NCI-H2196 (cell line): ENCODE data around the gene SHANK1.
A peak's percentile ranks its signal among the peaks of the same experiment; 100 is the strongest.

ENCODE experiments used
- DNase-seq: peaks from one replicate; lab custom pipeline; 2025; ENCODE audit not compliant: unreplicated experiment; lab: John Stamatoyannopoulos, UW

SHANK1 gene

DNA sequence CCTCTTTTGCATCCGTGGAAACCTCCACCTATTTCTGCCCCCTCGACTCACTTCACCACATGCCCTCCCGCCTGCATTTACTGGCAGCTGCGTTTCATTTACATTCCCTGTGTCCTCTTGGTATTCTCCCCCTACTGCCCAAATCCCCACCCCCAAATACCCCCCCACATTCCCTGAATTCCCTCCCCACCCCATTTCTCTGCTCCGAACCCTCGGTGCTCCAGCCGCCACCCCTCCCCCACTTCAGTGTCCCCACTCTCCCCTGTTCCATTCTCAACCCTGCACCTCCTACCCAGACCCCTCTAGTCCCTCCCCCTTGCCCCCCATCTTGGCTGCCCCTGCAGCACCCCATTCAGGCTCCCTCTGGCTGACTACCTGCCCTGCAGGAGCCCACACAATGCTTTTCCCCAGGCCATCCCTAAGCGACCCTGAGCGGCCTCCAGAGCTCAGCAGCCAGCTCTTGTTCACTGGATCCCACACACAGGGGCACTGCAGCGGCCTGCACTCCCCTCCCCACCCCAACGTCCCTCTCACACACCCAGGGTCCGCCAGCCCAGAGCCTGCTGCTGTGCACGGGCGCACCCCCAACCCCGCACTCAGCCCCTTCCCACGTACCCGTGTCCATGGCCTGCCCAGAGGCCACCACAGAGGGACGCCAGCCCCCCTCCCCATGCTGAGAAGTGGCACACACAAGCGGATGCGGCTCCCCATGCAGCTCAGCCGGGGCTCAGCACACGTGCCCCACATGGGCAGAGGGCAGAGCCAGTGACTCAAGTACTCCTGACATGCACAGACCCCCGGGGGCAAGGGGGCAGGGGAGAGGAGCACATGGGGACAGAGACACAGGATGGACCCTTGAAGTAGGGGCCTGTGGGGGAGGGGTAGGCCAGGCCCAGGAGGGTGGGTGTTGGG lies 26.3 kb downstream of the SHANK1 start:
- no peak for DNase-seq

DNA sequence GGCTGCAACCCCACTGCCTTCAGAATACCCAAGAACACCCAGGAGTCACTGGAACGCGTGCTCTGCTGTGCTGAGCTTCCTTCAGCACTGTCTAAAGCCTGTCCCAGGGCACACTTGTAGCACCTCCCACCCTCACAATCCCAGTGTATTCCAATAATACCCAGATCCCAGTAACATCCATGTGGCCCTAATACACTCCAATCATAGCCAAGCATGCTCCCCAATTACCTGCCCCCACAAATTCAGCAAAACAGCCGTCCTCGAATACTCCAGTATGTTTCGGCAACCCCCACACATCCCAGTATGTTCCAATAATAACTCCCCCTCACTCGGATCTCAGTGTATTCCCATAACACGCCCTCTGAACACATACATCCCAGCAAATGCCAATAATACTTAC lies 29.2 kb downstream of the SHANK1 start:
- DNase-seq = no peak

DNA sequence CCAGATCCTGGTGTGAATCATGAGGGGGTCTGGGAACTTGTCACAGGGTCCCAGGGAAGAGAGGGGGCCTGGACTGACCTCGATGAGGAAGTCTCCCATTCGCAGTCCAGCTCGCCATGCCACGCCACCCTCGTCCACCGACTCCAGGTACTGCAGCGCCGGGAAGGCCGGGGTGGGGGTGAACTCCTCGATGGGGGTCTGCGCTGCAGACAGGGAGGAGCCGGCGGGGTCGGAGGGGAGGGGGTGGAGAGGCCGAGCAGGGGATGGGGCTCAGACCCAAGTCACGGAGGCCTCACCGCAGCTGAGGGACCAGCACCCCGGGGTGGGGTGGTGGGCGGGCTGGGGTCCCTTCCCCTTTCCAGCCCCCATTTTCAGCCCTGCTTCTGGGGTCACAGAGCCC lies 30.8 kb downstream of the SHANK1 start:
- no peak for DNase-seq

DNA sequence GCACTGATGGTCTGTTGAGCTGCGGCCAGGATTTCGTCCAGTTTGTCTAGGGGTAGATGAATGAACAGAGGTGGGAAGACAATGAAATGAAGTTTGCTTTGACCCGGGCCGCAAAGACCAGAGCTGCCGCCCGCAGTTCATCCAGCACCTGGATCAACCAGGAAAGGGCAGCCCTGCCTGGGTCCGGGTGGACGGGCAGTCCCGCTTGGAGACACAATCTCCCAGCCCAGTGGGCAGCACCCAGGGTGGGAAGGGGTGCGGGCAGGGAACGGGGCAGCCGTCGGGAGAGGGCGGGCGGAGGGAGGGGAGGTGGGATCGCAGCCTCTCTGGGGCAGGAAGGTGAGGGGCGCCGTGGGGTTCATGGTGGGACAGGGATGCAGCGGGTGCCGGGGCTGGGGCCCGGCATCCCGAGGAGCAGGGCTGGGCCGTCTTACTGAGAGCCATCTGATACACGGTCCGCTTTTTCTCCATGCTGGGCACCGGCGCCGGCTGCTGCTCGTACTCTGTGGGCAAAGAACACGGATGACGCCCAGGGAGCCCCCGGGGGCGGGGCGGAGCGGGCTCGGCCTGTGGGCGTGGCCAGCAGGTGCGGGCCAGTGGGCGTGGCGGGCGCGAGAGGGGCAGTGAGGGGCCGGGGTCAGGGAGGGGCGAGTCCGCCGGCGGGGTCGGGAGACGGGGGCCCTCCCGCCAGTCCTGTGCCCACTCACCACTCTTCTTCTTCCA lies 33.1 kb downstream of the SHANK1 start:
- no peak for DNase-seq

DNA sequence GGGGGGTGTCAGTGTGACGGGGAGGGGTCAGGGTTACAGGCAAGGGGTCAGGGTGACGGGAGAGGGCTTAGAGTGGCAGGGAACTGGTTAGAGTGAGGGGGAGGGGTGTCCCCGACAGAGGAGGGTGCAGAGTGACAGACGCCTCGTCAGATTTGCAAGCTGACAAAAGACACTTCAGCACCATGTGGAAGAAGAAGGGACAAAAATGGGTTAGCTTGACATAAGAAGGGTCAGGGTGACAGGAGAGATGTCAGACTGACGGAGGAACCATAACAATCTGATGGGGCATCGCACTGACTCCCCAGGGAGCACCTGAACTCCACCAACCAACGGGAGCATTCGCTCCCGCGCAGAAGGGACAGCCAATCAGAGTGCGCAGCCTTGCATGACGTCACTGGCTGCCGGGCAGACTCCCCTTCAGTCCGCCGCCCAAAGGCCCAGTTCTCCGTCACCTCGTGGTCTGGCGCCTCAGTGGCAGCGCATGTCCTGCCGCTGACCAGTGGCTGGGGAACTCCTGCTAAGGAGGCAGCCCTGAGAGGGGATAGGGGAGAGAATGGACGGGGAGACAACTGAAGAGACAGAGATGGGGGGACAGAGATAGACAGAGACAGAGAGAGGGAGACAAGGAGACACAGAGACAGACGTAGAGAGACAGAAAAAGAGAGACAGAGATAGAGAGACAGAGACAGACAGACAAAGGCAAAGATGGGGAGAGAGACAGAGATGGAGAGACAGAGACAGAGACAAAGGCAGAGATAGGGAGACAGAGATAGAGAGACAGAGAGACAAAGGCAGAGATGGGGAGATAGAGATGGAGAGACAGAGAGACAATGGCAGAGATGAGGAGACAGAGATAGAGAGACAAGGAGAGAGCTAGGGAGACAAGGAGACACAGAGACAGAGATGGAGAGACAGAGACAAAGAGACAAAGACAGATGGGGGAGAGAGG lies 40.2 kb downstream of the SHANK1 start:
- DNase-seq = peak; percentile 93

DNA sequence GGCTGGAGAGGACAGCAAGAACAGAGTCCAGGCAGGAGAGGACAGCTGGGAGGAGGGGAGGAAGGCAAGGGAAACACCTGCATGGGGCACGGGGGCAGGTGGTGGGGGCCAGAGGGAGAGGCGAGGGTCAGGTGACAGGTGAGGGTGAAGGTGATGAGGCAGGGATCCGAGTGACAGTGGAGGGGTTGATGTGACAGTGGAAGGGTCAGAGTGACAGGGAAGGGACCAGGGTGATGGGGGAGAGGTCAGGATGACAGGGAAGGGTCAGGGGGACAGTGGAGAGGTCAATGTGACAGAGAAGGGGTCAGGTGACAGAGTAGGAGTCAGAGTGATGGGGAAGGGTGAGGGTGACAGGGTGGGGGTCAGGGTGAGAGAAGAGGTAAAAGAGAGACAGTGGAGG lies 41.3 kb downstream of the SHANK1 start:
- no peak for DNase-seq

DNA sequence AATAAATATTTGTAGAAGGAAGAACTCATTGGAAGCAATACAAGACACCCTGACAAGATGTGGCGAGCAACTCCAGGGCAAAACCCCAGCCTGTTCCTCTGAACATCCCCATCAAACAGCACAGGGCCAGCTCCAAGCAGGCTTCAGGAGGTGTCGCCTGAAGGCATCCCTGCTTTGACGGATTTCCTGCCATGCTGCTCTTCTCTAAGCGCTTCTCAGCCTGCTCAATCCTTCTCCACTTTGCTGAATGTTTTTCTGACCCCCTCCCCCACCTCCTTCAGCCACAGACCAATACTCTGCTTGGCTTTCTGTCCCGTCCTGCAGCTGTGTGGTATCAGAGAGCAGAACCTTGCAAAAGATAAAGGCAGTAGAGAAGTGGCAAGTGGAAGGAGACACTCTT lies 42.0 kb downstream of the SHANK1 start:
- no peak for DNase-seq

DNA sequence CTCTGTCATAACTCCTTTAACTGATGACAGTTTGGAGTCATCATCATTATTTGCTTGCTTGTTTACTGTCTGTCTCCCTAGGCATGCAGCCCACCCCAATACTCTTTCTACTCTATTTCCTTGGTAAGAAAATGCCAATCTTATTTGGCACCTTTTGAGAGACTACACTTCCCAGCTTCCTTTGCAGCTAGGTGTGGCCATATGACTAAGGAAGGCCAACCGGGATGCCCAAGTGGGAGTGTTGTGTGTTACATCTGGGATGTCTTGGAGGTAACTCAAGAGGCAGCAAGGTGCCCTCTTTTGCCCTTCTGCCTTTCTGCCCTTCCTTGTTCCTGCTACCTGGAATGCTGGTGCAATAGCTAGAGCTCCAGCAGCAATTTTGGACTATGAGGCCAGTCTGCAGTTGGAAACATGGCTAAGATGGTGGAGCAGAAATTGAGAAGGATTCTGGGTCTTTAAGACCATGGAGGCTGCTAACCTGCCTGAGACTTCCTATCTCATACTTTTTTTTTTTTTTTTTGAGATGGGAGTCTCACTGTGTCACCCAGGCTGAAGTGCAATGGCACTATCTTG lies 42.9 kb downstream of the SHANK1 start:
- no peak for DNase-seq

DNA sequence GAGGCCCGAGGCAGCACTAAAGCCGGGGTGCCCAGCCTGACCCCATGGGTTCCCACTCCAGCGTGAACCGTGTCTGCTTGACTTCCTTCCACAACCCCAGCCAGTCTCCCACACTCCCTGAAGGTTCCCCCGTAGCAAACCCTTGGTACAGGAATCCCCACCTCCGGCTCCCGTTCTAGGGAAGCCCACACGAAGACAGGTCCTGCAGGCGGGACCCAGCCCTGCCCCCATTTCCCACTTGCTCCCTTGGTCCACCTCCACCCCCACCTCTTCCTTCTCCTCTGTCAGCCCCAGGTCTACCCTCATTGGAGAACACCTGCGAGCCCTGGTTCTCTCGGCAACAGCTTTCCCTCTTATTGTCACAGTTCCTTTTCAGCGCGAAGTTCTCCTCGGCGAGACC lies 46.5 kb downstream of the SHANK1 start:
- no peak for DNase-seq

DNA sequence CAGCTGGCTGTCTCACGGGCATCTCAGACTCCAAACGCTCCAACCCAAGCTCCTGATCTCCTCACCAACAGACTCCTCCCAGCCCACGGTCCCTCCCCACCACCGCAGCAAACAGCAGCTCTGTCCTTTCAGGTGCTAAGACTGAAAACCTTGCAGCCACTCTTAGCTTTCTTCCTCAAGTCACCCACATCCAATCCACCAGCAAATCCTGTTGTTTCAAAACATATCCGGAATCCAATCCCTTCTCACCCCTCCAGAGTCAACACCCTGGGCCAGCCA lies 49.6 kb downstream of the SHANK1 start:
- DNase-seq = no peak

DNA sequence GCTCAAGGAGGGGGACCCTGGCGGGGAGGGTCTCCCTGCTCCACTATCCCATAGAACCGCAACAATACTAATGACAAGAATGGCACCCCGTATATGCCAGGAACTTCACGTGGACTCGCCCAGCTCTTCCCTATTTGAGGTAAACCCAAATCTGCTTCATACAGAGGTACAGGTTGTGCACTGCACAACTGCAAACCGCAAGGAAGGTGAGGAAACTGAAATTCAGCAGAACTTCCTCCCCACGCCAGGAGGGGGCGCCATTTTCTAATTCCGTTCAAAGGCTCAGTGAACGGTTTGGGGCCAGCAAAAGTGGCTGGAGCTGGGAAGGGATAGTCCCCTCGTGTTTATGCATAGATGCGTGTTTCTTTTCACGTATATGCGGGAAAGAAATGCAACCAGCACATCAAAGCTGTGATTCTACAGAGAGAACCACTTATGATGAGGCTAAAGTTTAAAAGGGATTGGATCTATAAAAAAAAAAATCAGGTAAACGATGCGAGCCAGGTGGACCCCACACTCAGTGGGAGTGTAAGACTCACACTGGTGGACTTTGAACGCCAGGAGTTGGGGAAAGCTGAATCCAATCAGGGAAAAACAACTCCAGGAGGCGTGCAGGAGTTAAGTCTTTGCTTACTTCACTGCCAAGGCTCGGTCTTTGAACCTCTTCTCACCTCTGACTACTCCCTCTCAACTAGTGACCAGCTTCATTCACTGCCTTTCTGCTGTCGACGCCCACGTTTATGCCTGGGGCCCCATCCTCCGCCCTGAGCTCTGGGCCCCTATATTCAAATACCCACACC lies 50.1 kb downstream of the SHANK1 start:
- peak; percentile 49 for DNase-seq

DNA sequence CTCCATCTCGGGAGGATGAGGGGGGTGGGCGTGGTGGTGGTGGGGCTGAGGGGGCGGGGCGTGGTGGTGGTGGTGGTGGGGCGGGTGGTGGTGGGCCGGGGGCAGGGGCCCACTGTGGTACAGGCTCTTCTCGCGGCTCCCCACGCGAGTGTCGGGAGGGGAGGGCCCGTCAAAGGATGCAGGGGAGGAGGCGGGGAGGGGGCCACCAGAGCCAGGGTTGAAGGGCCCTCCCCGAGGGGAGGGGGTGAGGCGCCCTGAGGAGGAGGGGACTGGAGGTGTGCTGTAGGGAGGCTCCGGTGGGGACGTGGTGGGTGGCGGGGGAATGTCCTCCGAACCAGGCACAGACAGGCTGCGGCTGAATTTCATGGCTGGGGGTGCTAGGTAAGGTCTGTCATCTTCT lies 50.7 kb downstream of the SHANK1 start:
- DNase-seq = no peak

DNA sequence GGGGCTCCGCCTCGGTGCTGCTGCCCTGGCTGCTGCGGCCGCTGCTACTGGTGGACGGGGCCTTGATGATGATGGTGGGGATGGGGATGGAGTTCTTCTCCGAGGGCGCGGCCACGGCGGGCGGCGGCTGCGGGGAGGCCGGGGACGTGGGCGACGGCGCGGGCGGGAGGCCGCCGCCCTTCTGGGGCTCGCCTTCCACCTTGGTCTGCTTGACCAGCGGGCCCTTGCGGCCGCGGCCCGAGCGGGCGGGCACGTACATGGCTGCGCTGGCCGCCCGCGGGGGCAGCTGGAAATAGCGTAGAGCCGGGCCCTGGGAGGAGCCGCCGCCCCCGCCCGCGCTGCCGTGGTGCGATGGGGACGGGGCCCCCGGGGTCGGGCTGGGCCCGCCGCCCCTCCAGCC lies 51.2 kb downstream of the SHANK1 start:
- DNase-seq = no peak

DNA sequence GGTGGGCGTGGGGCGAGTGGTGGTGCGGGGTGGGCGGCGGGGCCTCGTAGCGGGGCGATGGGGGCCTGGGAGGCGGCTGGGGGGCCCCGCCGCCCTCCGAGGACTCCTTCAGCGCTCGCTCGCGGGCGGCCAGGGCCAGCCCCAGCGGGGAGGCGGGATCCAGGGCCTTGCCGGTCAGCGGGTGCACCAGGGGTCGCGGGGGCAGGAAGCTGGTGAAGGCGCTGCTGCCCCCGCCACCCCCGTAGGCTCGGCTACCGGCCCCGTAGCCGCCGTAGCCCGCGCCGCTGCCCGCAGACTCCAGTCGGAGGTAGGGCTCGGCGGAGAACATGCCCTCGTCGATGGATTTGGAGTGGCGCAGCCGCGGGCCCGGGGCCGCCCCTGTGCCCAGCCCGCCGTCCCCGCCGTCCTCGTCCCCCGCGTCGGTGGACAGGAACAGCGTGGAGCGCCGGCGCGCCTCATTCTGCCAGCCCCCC lies 51.8 kb downstream of the SHANK1 start:
- no peak for DNase-seq

DNA sequence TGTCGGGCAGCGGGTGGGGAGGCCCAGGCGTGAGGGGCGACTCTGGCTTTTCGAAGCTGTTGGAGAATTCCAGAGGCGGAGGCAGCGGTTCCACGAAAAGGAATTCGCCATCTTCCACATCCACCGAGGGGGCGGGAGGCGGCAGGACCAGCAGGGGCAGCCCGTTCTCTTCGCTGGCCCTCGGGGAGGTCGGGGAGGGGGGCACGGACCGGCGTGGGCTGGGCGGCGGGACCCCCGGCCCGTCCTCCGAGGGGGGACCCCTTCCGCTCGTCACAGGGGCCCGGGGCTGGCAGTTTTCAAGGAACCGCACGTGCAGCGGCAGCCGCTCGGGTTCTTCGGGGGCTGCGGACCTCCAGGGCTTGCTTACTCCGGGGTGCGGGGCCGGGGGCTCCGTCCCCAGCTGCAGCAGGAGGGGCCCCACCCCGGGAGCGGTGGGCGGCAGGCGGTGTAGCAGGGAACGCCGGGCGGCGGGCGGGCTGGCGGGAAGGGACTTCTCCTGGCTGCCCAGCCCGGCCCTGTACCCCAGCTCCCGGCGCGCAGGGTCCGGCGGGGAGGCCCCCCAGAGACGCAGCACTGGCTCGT lies 52.3 kb downstream of the SHANK1 start:
- DNase-seq = no peak

DNA sequence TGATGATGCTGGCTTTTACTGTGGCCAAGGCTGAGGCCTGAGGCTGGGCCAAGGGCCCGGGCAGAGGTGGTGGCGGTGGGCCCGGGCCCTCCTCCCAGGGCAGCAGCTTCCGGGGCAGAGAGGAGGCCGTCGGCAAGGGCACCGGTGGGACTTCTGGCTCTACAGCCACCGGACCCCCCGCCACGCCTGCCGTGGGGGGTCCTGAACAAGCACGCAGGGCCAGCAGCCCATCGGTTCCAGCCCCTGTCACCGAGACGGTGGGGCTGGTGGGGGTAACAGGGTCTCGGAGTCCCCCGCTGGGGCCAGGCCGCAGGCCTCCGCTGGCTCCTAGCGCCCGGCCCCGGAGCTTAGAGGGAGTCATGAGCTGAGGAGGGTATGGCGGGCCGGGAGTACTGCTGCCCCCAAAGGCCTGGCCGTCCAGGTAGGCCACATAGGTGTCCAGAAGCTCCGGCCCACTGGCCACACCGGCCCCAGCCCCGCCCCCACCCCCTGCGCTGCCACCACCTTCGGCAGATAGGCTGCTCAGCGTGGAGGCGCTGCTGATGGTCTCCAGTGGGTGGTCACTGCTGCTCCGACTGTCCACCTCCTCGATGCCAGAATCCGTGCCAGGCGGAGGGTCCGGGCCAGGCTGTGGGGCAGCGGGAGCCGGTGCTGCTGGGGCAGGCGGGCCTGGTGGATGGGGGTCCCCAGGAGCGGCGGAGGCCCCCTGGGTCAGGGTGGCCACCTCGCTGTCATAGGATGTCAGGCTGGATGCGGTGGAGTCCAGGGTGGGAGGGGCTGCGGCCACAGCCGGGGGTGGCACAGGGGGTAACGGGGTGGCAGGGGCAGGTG lies 53.0 kb downstream of the SHANK1 start:
- no peak for DNase-seq

DNA sequence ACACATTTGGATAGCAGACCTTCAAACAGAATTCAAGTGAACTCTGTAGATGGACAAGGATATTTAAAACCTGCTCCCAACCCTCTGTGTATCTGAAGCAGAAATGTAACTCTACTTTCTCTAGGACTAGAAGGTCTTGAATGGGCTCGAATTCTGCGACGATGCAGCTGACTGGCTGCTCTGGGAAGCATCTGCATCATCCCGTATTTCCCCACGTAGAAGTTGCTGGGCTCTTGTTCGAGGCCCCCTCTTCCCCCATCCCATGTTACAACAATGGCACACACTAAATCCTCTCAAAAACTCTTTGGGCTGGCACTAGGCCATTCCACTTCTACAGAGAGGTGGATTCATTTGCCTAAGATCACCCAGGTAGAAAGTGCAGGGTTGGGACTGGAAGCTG lies 55.4 kb downstream of the SHANK1 start:
- no peak for DNase-seq

DNA sequence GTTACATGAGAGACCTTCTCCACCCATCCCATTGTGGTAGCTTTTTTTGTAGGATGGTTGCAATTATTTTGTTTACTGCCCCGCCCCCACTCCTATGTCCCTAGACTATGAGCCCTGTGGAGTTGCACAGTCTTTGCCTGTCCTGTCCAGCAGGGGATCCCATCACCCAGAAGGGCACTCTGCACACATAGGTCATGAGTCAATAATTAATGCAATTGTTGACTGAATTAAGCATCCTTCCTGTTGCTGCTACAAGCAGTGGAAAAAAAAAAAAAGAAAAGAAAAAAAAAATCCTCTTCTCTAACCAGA lies 56.2 kb downstream of the SHANK1 start:
- peak; percentile 37 for DNase-seq
